Stimulated activated CD4-positive, alpha-beta T cell treated with anti-CD3 and anti-CD28 coated beads, Interleukin-12 subunit alpha, Interleukin-12 subunit beta, amount 100 ng/mL, for 24 hours (primary cell): ENCODE results near the gene SNRPB.

Experiments
- DNase-seq, 2 experiments: peaks; one replicate each; pipeline ENCODE4 v3.0.0-alpha.2; 2020; ENCODE audit warnings: low read depth in 2 of 2

The SNRPB gene

DNA sequence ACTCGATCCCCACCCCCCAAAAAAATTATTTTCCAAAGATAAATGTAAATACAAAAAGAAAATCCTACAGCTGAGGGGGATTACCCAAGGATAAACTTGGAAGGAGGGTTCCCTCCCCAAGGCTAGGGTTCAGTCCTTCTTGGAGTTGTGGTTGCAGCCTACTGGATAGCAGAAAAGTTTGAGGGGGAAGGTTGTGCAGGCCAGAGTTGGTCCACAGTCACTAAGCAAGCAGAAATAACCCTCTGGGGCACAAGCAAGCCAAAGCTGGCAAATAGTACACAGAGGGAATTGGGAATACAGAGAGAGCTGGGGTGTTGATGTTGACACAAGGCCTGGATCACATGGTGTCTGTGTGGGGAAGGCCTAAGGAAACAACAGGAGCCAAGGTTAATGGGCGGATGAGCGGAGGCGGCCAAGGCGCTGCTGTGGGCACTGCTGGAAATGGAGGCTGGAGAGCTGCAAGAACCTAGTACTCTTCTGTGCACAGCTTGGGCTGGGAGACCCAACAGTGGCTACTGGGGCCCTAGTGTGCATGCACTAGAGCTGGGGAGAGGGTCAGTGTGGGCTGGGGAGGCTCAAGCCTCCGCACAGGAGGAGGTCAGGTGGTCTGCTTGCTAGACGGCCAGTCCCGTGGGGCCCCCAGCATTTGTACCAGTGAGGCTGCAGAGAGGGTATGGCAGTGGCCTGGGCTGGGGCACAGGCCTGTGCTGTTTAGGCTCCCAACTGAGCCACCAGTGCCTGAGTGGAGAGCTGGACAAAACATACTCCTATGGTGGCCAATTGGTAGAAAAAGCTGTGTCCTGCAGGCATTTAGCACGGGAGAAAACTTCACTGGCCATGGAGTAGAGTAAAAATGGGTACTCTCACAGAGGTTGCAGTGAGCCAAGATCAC, 5.5 kb upstream of the SNRPB start:
- DNase-seq = no peak

DNA sequence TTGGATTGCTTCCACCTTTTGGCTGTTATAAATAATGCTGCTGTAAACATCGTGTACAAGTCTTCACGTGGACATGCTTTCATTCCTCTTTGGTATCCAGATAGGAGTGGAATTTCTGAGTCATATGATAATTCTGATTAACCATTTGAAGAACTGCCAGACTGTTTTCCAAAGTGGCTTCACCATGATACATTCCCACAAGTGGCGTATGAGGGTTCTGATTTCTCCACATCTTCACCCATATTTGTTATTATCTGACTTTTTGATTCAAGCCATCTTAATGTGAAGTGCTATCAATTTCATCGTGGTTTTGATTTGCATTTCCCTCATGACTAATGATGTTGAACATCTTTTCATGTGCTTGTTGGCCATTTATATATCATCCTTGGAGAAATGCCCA, 2.9 kb upstream of the SNRPB start:
- no peak for DNase-seq

DNA sequence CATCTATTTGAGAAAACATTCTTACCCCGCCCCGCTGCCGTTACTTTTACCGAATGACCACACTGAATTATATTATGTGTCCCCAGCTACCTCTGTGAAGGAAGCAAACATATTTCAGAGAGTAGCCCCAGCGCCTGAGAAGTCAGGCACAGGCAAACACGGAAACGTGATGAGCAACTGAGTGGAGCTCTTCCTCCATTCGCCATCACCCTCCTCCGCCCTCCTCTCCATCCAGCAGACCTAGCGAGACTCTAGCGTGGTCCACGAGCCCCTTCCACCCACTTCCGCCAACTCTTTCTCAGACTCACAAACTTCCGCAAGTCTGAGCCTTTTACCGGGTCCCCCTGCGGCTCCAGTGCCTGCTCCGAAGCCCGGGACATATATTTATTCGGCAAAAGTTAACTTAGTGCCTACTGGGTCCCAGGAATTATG, 582 bp downstream of the SNRPB start:
- peak; percentile 28 to 50 for DNase-seq

DNA sequence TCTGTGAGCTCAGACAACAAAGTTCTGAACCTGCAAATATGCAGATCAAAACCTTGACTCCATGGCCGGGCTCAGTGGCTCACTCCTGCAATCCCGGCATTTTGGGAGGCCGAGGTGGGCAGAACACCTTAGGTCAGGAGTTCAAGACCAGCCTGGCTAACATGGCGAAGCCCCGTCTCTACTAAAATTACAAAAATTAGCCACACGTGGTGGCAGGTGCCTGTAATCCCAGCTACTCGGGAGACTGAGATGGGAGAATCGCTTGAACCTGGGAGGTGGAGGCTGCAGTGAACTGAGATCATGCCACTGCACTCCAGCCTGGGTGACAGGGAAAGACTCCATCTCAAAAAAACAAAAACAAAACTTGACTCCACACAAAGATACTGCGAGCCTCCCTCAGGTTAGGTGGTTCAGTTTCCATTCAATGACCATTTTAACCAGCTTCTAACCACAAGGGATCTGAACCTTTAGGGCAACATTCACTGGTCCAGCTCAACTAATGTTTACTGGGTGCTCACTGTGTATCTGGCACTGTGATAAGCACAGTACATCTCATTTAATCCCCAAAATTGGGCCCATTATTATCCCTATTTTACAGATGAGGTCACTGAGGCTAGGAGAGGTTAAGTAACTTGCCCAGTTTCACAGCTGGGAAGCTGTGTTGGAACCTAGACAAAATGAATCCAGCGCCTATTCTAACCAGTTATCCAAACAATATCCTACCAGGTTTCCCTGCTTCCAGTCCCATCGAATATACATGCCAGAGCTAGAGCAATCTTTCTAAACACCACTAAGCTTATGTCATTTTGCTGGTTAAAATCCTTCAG, 1.8 kb downstream of the SNRPB start:
- DNase-seq = no peak

DNA sequence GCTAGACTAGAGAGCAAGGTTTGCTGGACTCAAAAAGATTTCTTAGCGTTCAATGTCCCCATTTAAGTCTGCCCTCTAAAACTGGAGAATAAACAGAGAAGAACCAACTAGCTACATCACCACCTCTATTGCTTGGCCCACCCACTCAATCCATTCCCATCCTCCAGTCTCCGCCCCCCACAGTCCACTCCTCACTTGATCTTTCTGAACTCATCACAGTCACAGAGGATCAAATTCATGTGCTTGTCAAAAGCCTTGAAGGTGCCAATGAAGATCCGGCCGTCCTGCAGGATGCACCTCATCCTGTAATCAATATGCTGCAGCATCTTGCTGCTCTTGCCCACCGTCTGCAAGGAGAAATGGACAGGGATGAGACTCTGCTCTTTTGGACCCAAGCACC, 3.2 kb downstream of the SNRPB start:
- DNase-seq = no peak

DNA sequence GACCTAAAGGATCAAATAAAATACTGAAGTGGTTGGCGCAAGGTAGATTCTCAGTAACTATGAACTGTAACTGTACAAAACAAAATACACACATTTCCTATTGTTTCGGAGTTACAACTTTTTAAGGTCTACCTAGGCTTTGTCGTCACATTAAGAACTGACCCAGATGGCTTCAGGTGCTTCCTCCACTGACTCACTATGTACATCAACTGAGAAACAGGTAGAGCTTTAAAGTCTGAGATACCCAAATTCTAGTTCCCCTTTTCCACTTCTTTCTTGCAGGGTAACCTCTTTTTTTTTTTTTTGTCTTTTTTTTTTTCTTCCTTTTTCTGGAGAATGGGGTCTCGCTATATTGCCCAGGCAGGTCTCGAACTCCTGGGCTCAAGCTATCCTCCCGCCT, 5.5 kb downstream of the SNRPB start:
- DNase-seq = no peak

DNA sequence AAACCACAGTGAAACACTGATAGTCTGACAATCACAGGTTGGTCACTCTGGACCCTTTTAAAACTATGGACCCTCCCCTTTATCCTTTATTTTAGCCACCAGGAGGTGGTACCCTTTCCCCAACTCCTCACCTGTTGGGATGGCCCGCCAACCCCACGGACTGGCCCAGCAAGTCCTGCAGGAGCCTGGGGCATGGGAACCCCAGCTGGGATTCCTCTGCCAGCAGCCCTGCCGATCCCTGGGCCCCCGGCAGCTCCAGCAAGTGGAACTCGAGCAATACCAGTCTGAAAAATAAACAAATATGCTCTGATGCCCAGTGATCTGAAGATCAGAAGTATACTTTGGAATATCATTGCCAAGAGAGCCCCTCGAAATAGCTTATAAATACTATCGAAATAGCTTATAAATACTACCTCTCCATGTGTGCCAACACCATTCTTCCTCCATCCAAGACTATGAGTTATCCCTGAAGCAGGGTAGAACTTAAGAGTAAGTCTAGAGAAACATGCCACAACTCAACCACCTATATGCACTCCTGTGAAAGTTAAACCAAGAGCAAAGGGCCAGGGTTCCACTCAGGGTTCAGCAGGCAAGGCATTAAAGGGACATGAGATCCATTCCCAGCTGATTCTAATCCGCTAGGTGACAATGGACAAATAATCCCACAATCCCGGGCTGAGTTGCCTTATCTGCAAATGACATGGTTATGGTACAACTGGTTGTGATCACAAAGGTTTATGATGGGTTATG, 6.8 kb downstream of the SNRPB start:
- no peak for DNase-seq

DNA sequence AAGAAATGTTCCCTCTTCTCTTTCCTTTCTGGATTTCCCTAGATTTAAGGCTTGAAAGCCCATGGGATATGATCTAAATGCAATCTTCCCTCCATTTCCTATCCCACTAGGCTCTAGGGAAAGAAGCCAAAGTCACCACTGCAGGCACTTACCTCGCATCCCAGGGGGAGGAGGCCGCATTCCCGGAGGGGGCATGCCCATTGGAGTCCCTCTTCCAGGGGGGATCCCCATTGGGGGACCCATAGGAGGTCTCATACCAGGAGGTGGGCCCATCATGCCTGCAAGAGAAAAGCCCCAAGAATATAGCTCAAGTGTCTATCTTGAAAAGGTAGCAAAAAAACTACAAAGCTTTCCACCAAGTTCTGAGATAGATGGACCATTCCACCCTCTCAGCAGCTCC, 8.1 kb downstream of the SNRPB start:
- DNase-seq = no peak

DNA sequence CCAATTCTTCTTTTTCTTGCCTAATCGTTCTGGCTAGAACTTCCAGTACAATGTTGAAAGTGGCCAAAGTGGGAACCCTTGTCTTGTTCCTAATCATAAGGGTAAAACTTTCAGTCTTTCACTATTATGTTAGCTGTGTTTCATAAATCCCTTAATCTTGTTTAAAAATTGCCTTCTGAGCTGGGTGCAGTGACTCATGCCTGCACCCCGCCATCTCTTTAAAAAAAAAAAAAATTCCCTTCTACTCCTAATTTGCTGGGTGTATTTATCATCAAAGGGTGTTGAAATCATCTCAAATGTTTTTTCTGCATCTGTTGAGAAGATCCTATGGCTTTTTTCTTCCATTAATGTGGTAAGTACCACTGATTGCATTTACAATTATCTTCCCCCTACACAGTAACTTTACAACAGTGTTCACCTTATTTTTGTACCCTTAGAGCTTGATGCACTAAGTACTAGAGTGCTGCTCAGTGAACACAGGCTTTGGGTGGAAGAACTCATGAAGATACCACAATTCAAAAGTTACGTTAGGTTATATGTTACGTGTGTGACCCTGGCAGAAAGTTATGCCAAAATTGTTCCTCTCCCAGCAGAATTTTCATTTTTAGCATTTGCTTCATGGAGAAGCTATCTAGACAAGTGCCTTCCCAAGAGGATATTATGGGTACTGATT, 9.7 kb downstream of the SNRPB start:
- no peak for DNase-seq

DNA sequence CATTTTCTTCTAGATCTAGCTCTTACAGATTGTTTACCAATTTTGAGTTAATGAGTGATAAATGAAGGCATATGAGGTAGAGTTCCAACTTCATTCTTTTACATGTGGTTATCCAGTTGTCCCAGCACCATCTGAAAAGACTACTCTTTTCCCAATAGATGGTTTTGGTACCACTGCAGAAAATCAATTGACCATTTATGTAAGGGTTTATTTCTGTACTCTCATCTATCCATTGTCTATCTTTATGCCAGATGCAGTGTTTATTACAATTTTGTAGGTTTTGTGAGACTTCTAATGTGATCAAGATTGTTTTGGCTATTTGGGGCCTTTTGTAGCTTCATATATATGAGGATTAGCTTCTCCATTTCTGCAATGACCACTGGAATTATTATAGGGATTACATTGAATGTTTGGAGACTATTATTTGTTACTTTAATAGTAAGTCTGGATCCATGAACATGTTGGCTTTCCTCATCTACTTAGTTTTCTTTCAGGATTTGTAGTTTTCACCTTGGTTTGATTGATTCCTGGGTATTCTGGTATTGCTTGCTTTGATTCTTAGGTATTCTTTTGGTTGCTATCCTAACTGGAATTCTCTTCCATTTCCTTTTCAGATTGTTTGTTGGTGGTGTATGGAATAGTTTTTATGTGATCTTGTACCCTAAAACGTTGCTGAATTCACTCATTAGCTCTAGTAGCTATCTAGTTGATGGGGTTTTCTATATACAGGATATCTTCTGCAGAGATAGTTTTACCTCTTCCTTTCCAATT, 10.4 kb downstream of the SNRPB start:
- DNase-seq = no peak

DNA sequence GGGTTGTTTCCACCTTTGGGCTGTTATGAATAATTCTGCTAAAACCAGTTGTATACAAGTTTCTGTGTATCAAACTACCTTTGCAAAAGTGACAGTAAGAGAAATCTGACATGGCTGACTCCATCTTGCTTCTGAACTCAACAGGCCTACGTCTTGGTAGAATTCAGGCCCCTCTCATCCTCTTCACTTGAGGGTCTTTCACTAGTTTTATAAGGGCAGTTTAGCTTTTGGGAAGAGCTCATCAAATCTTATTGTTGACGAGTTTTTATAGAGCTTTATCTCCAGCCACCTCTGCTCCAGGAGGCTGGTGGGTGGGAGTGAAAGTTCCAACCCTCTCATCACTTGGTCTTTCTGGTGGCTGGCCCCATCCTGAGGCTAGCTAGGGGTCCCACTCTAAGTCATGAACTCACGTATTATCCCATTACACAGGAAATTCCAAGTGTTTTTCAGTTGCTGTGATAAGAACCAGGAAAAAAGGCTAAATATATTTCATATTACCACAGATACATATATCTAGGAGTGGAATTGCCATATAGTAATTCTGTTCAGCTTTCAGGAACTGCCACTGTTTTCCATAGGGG, 11.6 kb downstream of the SNRPB start:
- no peak for DNase-seq

DNA sequence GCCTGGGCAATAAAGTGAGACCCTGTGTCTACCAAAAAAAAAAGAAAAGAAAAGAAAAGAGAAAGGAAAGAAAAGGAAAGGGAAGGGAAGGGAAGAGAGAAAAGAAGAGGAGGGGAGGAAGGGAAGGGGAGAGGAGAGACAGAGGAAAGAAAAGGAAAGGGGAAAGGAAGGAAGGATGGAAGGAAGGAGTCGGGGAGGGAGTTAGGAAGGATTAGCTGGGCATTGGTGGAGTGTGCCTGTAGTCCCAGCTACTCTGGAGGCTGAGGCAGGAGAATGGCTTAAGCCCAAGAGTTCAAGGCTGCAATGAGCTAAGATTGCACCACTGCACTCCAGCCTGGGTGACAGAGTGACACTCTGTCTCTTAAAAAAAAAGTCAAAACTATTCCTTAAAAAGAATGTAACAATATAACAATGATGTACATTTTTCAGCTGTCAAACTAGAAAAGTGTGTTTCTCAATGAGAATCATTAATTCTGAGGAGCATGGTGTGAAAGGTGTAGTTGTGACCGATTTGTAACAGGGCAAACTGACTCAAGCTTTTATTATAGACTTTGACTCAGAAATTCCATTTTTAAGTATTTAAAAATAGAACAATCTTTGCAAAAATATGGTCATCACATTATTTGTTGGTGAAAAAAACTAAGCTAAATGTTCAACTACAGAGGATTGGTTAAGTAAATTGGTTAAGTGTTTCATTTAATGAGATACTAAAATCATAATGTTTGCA, 14.7 kb downstream of the SNRPB start:
- no peak for DNase-seq

DNA sequence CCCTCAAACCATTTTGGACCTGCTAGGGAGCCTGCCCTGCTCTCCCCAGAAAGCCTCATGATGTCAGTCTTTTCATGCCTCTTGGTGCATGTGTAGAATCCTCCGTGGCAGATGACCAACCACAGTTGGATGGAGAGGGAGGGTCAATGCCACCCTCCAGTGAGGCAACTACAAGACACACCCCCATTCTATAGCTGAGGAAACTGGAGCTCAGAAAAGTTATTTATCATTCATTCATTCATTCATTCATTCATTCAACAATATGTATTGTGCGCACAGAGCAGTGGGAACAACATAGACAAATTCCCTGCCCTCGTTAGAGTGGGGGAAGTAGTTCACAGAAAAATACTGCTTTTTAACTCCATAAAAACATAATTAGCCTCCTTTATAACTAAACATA, 16.8 kb downstream of the SNRPB start:
- DNase-seq = no peak

DNA sequence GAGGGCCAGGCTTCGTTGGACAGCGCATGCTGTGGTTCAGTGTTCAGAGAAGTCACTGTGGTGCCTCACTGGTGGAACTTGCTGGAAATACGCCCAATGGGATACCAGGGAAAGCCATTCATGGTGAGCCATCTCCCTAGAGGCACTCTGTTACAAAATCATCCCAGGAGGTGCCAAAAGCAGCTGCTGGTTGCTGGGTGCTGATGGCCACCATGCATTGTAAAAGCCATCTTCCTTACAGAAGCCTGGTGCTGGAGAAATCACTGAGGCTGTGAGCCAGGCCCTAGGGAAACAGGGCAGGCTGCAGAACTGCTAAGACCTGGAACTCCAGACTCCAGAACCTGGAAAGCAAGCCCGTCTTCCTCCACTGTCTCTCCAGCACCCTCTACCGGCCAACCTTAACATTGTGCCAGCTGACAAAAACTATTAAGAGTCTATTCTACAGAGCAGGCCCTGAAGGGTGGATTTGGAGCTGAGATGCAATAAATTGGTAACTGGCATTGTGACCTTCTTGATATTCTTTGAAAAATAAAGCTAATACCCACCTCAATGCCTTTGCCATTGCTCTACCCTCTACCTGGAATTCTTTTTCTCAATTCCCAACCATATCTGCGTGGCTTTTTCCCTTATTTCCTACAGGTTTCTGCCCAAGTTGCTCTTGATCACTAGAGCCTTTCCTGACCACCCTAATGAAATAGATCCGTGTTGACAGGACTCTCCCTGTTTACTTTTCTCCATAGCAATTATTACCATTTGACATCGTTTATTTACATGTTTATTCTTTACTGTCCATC, 18.5 kb downstream of the SNRPB start:
- DNase-seq = peak; percentile 30 to 71

DNA sequence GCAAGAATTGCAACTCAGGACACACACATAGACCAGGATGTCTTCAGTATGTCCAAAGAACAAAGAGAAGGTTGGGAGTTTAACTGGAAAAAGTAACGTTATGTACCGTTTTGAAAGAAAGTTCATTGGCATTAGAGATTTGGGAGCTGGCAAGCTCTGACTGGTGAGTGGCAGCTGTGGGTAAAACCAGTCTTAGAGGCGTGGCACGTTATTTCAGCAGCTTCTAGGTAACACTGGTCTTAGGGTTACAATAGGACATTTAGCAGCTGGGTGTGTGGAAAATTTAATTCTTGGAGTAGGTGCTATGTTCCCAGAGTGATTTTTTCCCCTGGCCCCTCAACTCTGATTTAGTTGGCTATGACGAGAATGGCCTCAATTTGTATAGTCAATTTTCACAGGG, 19.2 kb downstream of the SNRPB start:
- DNase-seq = no peak

DNA sequence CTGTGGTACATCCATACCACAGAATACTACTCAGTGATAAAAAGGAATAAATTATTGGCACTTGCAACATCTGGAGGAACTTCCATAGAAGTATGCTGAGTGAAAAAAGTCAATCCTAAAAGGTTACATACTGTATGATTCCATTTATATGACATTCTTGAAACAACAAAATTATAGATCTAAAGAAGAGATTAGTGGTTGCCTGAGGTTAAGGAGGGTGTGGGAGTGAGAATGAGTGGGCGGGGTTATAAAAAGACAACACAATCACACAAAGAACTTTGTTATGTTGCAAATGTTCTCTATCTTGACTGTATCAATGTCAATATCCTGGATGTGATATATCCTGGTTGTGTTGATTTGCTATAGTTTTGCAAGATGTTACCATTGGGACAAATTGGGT, 21.2 kb downstream of the SNRPB start:
- no peak for DNase-seq

DNA sequence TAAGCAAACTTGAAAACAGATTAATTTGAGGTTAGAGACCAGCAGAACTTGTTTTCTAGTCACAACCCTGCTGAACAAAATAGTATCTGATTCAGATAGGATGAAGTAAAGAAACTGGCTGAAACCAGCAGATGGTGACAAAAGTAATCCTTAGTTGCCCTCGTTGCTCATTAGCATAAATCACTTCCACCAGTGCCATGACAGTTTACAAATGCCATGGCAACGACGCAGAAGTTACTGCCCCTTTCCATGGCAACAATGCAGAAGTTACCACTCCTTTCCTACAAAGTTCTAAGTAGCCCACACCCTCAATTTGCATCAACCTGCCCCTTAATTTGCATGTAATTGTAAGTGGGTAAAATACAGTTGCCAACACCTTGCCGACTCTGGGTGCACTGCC, 23.7 kb downstream of the SNRPB start:
- DNase-seq = no peak

DNA sequence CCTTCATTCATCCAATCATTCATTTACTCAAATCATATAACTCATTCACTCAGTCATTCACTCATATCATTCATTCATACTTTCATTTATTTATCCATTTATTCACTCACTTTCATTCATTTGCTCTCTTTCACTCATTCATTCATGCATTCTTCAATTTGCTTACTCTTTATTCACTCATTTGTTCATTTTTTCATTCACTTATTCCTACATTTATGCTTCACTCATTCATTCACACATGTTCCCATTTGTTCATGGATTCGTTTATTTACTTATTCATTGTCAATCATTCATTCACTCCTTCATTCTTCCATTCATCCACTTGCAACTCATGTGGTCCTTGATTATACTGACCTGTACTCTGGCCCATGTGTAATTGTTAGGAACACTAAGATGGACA, 39.4 kb downstream of the SNRPB start:
- DNase-seq = no peak

DNA sequence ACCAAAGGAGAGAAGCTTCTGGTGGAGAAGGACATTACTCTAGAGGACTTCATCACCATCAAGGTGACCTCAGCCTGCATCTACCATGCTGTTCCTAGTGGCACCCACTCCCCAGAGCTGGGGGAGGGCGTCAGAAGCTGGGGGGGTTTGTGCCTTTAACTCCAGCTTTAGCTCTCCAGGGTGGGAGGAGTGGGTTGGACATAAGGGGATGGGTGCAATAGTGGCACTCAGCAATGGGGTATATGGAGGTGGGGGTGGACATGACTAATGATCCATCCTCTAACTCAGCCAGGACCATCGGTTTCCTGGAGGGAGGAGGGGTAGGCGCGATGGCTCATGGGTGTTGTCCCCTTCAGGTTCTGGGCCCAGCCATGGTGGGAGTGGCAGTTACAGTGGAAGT, 40.1 kb downstream of the SNRPB start:
- no peak for DNase-seq
